H1 (cell line): ENCODE results near the gene NELL1. TPM values are rescaled to one million over a fixed set of nuclear protein-coding genes. Genes with fewer than 3 reads are reported as not detected.

Source experiments
- CTCF ChIA-PET: fragments of 300-600 bp; sonication (Branson Sonifier 250); formaldehyde crosslinking; loops from one replicate; lab custom pipeline; 2021; ENCODE audit not compliant: partially characterized antibody; lab: Charles Lee
- POLR2A ChIA-PET: fragments of 300-600 bp; sonication (Branson Sonifier 250); formaldehyde crosslinking; loops from one replicate; lab custom pipeline; 2021; ENCODE audit warnings: inconsistent platforms; ENCODE audit not compliant: partially characterized antibody; lab: Charles Lee
- DNase-seq, 2 experiments: peaks; one replicate each; pipeline versions ENCODE4 v3.0.0 to v3.0.0-alpha.2; 2010 to 2022; ENCODE audit warnings: low spot score in 2 of 2, low read depth in 1 of 2, mixed read lengths in 1 of 2
- FAIRE-seq: peaks from 2 replicates; lab custom pipeline; 2011; peaks lifted over from hg19 to GRCh38; lab: Jason Lieb, UNC
- H2AFZ ChIP-seq: 2 replicates; pipeline ENCODE4 v1.8.1; 2012; ENCODE audit warnings: low read length, inconsistent platforms
- H2AK5ac ChIP-seq: 2 replicates; pipeline ENCODE4 v1.6.1; 2013; ENCODE audit warnings: low read depth, low read length
- H2BK120ac ChIP-seq: replicated peaks from 2 replicates; pipeline ENCODE3; 2013; ENCODE audit warnings: low read depth, low read length, inconsistent platforms
- H2BK12ac ChIP-seq: 2 replicates; pipeline ENCODE4 v1.6.1; 2013; ENCODE audit warnings: low read depth, low read length
- H2BK15ac ChIP-seq: 2 replicates; pipeline ENCODE4 v1.6.1; 2013; ENCODE audit warnings: low read length
- H2BK20ac ChIP-seq: 2 replicates; pipeline ENCODE4 v1.6.1; 2013; ENCODE audit warnings: low read length
- H2BK5ac ChIP-seq: 2 replicates; pipeline ENCODE4 v1.6.1; 2013; ENCODE audit warnings: low read depth, low read length
- H3K14ac ChIP-seq: 2 replicates; pipeline ENCODE4 v1.6.1; 2013; ENCODE audit warnings: inconsistent platforms; ENCODE audit not compliant: insufficient read length
- H3K18ac ChIP-seq: 2 replicates; pipeline ENCODE4 v1.6.1; 2013; ENCODE audit warnings: low read length; ENCODE audit errors: extremely low read depth
- H3K23ac ChIP-seq: 2 replicates; pipeline ENCODE4 v1.6.1; 2013; ENCODE audit warnings: inconsistent platforms; ENCODE audit not compliant: insufficient read length
- H3K23me2 ChIP-seq: 2 replicates; pipeline ENCODE4 v1.6.1; 2013; ENCODE audit warnings: low read depth, low read length
- H3K27ac ChIP-seq: 2 replicates; pipeline ENCODE4 v1.6.1; 2011; ENCODE audit warnings: low read depth, low read length, inconsistent platforms
- H3K27me3 ChIP-seq, 4 experiments: replicated peaks in 1 of 4; 1 replicate in 1 of 4; 2 replicates in 3 of 4; pipeline versions ENCODE4 v1.6.1 to v1.8.1; 2011 to 2013; ENCODE audit warnings: low read length in 3 of 4, mild to moderate bottlenecking in 3 of 4, inconsistent platforms in 2 of 4, mixed read lengths in 2 of 4, moderate library complexity in 1 of 4; ENCODE audit not compliant: control insufficient read depth in 3 of 4, insufficient read depth in 3 of 4; ENCODE audit errors: extremely low read depth in 1 of 4
- H3K36me3 ChIP-seq, 4 experiments: 2 replicates each; pipeline versions ENCODE4 v1.6.1 to v1.8.1; 2011 to 2013; ENCODE audit warnings: mild to moderate bottlenecking in 4 of 4, low read length in 3 of 4, moderate library complexity in 2 of 4, control low read depth in 1 of 4, inconsistent platforms in 1 of 4; ENCODE audit not compliant: insufficient read depth in 4 of 4, control insufficient read depth in 2 of 4
- H3K4ac ChIP-seq: replicated peaks from 2 replicates; pipeline ENCODE3; 2013; ENCODE audit warnings: low read length, low read depth, mixed read lengths, inconsistent platforms; ENCODE audit not compliant: insufficient read length
- H3K4me1 ChIP-seq, 4 experiments: replicated peaks in 1 of 4; 1 replicate in 1 of 4; 2 replicates in 3 of 4; pipeline versions ENCODE4 v1.6.1 to v1.8.1; 2011 to 2013; ENCODE audit warnings: low read length in 3 of 4, inconsistent platforms in 2 of 4, mixed read lengths in 1 of 4; ENCODE audit not compliant: insufficient read depth in 4 of 4, control insufficient read depth in 3 of 4
- H3K4me2 ChIP-seq, 2 experiments: 2 replicates each; pipeline versions ENCODE4 v1.6.1 to v1.8.1; 2011 to 2013; ENCODE audit warnings: low read depth in 2 of 2, low read length in 2 of 2, control low read depth in 1 of 2, inconsistent platforms in 1 of 2, mild to moderate bottlenecking in 1 of 2; ENCODE audit not compliant: insufficient read depth in 1 of 2
- H3K4me3 ChIP-seq, 4 experiments: fragments of 200-600, 300-600 bp in 1 of 4; sonication (generic), shearing (Covaris generic), sonication (Bioruptor Twin) in 1 of 4; 2 replicates each; pipeline versions ENCODE4 v1.5.1 to v1.8.1; 2011 to 2016; ENCODE audit warnings: low read length in 4 of 4, low read depth in 3 of 4, control low read depth in 2 of 4, inconsistent platforms in 2 of 4, mild to moderate bottlenecking in 2 of 4, mixed read lengths in 1 of 4, moderate library complexity in 1 of 4; ENCODE audit not compliant: insufficient read depth in 2 of 4; ENCODE audit errors: extremely low read depth in 1 of 4
- H3K56ac ChIP-seq: replicated peaks from 2 replicates; pipeline ENCODE3; 2013; ENCODE audit warnings: low read depth, mild to moderate bottlenecking, mixed read lengths, low read length, inconsistent platforms; ENCODE audit not compliant: insufficient read length
- H3K79me1 ChIP-seq: 2 replicates; pipeline ENCODE4 v1.6.1; 2013; ENCODE audit warnings: low read depth, low read length, control low read depth
- H3K79me2 ChIP-seq, 2 experiments: 2 replicates each; pipeline versions ENCODE4 v1.6.1 to v1.8.1; 2012 to 2013; ENCODE audit warnings: low read length in 2 of 2, mild to moderate bottlenecking in 2 of 2, inconsistent platforms in 1 of 2; ENCODE audit not compliant: insufficient read depth in 2 of 2, control insufficient read depth in 1 of 2
- H3K9ac ChIP-seq, 4 experiments: replicated peaks in 1 of 4; 1 replicate in 1 of 4; 2 replicates in 3 of 4; pipeline versions ENCODE4 v1.6.1 to v1.8.1; 2011 to 2013; ENCODE audit warnings: low read depth in 3 of 4, low read length in 3 of 4, control low read depth in 2 of 4, mild to moderate bottlenecking in 2 of 4, moderate library complexity in 2 of 4, inconsistent platforms in 1 of 4; ENCODE audit errors: extremely low read depth in 1 of 4
- H3K9me3 ChIP-seq, 2 experiments: 2 replicates each; pipeline versions ENCODE4 v1.6.1 to v1.8.1; 2012 to 2013; ENCODE audit warnings: mild to moderate bottlenecking in 2 of 2, moderate library complexity in 2 of 2, control low read depth in 1 of 2, inconsistent platforms in 1 of 2, low read depth in 1 of 2, low read length in 1 of 2, mixed read lengths in 1 of 2; ENCODE audit not compliant: insufficient read depth in 2 of 2
- H4K20me1 ChIP-seq, 2 experiments: replicated peaks in 1 of 2; 2 replicates each; pipeline versions ENCODE3 to v1.8.1; 2011 to 2013; ENCODE audit warnings: inconsistent platforms in 2 of 2, low read length in 2 of 2, mild to moderate bottlenecking in 1 of 2; ENCODE audit not compliant: insufficient read depth in 2 of 2, control insufficient read depth in 1 of 2
- H4K5ac ChIP-seq: 2 replicates; pipeline ENCODE4 v1.6.1; 2013; ENCODE audit warnings: low read length, low read depth, mixed read lengths, inconsistent platforms; ENCODE audit not compliant: insufficient read length
- H4K8ac ChIP-seq: 2 replicates; pipeline ENCODE4 v1.8.0; 2013; ENCODE audit warnings: mild to moderate bottlenecking, moderate library complexity, low read length, inconsistent platforms; ENCODE audit not compliant: insufficient read depth; ENCODE audit errors: extremely low read depth
- H4K91ac ChIP-seq: replicated peaks from 2 replicates; pipeline ENCODE3; 2013; ENCODE audit warnings: low read length, mixed read lengths, inconsistent platforms; ENCODE audit not compliant: insufficient read length
- EGR1 ChIP-seq: IDR thresholded peaks from 2 replicates; pipeline ENCODE4 v1.6.1; 2011; ENCODE audit warnings: low read depth, low read length, borderline replicate concordance
- HDAC2 ChIP-seq, 2 experiments: fragments of 300-600 bp in 1 of 2; sonication (generic) in 1 of 2; IDR thresholded peaks; 2 replicates each; pipeline ENCODE4 v1.6.1; 2011 to 2012; ENCODE audit warnings: low read depth in 2 of 2, low read length in 2 of 2, mild to moderate bottlenecking in 2 of 2, moderate library complexity in 2 of 2, borderline replicate concordance in 1 of 2, inconsistent platforms in 1 of 2
- KDM1A ChIP-seq: fragments of 200-600, 300-600 bp; sonication (generic); IDR thresholded peaks from 2 replicates; pipeline ENCODE4 v1.7.1; 2016; ENCODE audit warnings: mild to moderate bottlenecking, low read length, borderline replicate concordance
- WGBS, 2 experiments: shearing (Covaris generic) in 1 of 2; methylation state at CpG; one replicate each; pipeline versions ENCODE4 v1.1.6 to v1.1.7; 2013 to 2015; ENCODE audit warnings: low lambda C conversion rate in 2 of 2, mixed read lengths in 2 of 2, inconsistent platforms in 1 of 2, low coverage in 1 of 2, missing lambda C conversion rate in 1 of 2; ENCODE audit not compliant: insufficient replicate concordance in 2 of 2, insufficient coverage in 1 of 2, insufficient read length in 1 of 2; ENCODE audit errors: extremely low coverage in 1 of 2, missing lambda C conversion rate in 1 of 2; 5-methylcytosine and 5-hydroxymethylcytosine counted together
- polyA plus RNA-seq, 7 experiments: library from polyadenylated mRNA; depleted of rRNA in 3 of 7; stranded (reverse) in 5 of 7; unstranded in 2 of 7; fragments of >200 nt in 5 of 7; fragments of 200-250 nt in 2 of 7; gene quantifications; 1 replicate in 5 of 7; 2 replicates in 1 of 7; 4 replicates in 1 of 7; pipeline versions ENCODE4 v1.2.1 to v1.2.3, GENCODE V29; 2011 to 2013; ENCODE audit warnings: missing spikeins in 2 of 7, mixed read lengths in 2 of 7
- total RNA-seq: library from RNA; stranded (reverse); fragmentation: NEBNext Ultra II Directional; extraction: Animal tissue kit (Norgen Biotek cat#: 25700); gene quantifications from 2 replicates; pipeline ENCODE4 v1.2.1, GENCODE V29; 2021

Gene NELL1
- total and polyA plus RNA-seq, 2 of the 8 experiments (the other 6 are each of a cell fraction or from before 2014, with no cell fraction given) = 0.21 TPM; not detected in 1

DNA sequence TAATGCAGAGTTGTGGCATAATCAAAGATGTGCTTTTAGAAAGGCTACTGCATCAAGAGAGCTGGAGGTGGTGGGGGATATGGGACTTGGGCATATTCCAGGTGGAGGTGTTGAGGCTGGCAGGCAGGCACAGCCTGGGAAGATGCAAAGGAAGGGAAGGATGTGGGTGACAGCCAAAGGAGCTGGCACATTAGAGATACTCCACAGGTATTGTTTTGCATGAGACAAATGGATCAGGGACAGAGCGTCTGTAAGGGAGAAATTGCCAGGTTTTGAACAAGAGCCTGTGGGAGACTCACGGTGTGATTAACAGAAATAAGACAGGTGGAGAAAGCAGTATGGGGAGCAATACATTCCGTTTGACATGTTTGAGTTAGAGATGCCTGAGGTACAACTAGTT is 263.7 kb downstream of the NELL1 start:
- no peak for FAIRE-seq
- Histone ChIP-seq H3K23me2 (peaks cover 3% of the 10 kb centered on the region; the same call in 1 of the 2 replicates), H2BK20ac (no peak overlapping the region), H3K79me1 (no peaks in the 10 kb centered on the region), H2AFZ (no peak overlapping the region), H3K56ac (no peak overlapping the region), H4K8ac (no peak overlapping the region), H2BK5ac (no peak overlapping the region), H3K4me2 (no peak overlapping the region), H3K27ac (no peak overlapping the region), H3K9ac (no peak overlapping the region), H4K5ac (no peak overlapping the region), H4K91ac (no peak overlapping the region), H3K4me3 (no peak overlapping the region), H2BK15ac (no peak overlapping the region), H2BK120ac (no peak overlapping the region), H3K23ac (no peak overlapping the region), H3K14ac (no peak overlapping the region), H4K20me1 (no peaks in the 10 kb centered on the region), H3K79me2 (no peaks in the 10 kb centered on the region), H3K18ac (no peak overlapping the region), H3K27me3 (no peaks in the 10 kb centered on the region; a peak in 1 of 7 replicates), H3K36me3 (no peaks in the 10 kb centered on the region), H3K9me3 (no peaks in the 10 kb centered on the region), H2AK5ac (no peak overlapping the region), H3K4ac (no peak overlapping the region), H2BK12ac (no peak overlapping the region), H3K4me1 (no peaks in the 10 kb centered on the region)
- DNase-seq = no peak
- TF ChIP-seq EGR1 = no peak
- no peak for TF ChIP-seq KDM1A
- TF ChIP-seq HDAC2 (IDR thresholded peaks at IDR 0.05; ENCODE audit: borderline replicate concordance in 1 of 2, low read depth in 2 of 2, low read length in 2 of 2) = no peak
- CTCF ChIA-PET = interaction anchor here (0.6 to 1.2 kb wide), 3 partner anchors 10 to 261 kb away, joined by 3 read pairs; no protein-coding TSS in a partner anchor
- 84% methylated on average over 3 of the region's 3 CpGs; no CpG with 5 or more reads in 1 of the 2 experiments for WGBS, 2 experiments
- POLR2A ChIA-PET = no interaction called here
